ENCODE results near the gene ASIP. TPM values are rescaled to one million over a fixed set of nuclear protein-coding genes. Genes with fewer than 3 reads are reported as not detected.
A peak's percentile ranks its signal among the peaks of the same experiment; 100 is the strongest.

Gene ASIP
- total RNA-seq, 4 donors from 2014 or later = 0.72 to 2.0 (median 0.83) TPM; not detected in 1

- intact Hi-C loops (cut with DNase I; ENCODE audit: low total_unique reads) = no loop called here
These were observed 27.8 kb downstream of the ASIP start for GRCh38 chr20:34268851-34269636.

DNA sequence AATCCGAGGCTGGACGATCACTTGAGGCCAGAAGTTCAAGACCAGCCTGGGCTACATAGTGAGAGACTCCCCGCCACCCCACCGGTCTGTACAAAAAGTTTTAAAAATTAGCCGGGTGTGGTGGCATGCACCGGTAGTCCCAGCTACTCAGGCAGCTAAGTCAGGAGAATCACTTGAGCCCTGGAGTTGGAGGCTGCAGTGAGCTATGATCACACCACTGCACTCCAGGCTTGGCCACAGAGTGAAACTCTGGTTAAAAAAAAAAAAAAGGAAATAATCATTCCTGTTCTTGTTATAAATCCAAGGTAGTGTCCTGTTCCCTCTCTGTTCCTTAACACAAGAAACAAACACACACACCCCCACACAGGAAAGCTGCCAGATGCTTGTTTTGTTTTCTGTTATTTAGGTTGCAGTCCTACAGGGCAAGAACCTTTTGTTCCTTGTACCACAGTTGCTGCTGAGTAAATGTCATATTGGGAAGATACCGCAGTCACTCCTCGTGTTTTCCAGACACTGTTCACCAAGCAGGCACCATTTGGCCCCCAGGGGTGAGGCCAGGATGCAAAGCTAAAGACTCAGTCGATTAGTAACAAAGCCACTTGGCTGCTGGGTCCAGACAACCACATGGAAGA lies 28.9 kb downstream of the ASIP start:
- WGBS, 2 donors = 79 to 80% methylated on average over 9 of the region's 9 CpGs
- no peak for TF ChIP-seq POLR2A (IDR thresholded peaks at IDR 0.05)
- TF ChIP-seq, protein P1, sequence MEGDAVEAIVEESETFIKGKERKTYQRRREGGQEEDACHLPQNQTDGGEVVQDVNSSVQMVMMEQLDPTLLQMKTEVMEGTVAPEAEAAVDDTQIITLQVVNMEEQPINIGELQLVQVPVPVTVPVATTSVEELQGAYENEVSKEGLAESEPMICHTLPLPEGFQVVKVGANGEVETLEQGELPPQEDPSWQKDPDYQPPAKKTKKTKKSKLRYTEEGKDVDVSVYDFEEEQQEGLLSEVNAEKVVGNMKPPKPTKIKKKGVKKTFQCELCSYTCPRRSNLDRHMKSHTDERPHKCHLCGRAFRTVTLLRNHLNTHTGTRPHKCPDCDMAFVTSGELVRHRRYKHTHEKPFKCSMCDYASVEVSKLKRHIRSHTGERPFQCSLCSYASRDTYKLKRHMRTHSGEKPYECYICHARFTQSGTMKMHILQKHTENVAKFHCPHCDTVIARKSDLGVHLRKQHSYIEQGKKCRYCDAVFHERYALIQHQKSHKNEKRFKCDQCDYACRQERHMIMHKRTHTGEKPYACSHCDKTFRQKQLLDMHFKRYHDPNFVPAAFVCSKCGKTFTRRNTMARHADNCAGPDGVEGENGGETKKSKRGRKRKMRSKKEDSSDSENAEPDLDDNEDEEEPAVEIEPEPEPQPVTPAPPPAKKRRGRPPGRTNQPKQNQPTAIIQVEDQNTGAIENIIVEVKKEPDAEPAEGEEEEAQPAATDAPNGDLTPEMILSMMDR (IDR thresholded peaks at IDR 0.05) = no peak
- intact Hi-C loops (cut with DNase I; ENCODE audit: low total_unique reads) = no loop called here
- no peak overlapping the region for H3K4me3 ChIP-seq (ENCODE audit: low read depth, poor library complexity, severe bottlenecking)
- DNase-seq (ENCODE audit: low spot score in 2 of 2) = peak in 1 of 2 donors; percentile 88

More at GRCh38 chr20:34268851-34269636, 27.8 kb downstream of the ASIP start:
- TF ChIP-seq POLR2A (IDR thresholded peaks at IDR 0.05) = no peak
- TF ChIP-seq, protein P1 (IDR thresholded peaks at IDR 0.05) = no peak
- peak overlapping the region; percentile 16 for H3K4me3 ChIP-seq (ENCODE audit: low read depth, poor library complexity, severe bottlenecking)
- DNase-seq (ENCODE audit: low spot score in 2 of 2) = no peak
- 11 to 20% methylated on average over 25 to 58 of the region's 58 CpGs for WGBS, 2 donors

GRCh38 chr20:34271956-34272355 lies 30.7 kb downstream of the ASIP start:
- no peak overlapping the region for H3K4me3 ChIP-seq (ENCODE audit: low read depth, poor library complexity, severe bottlenecking)
- WGBS, 2 donors = 69% methylated on average over 2 of the region's 2 CpGs
- DNase-seq (ENCODE audit: low spot score in 2 of 2) = peak in 1 of 2 donors; percentile 44
- TF ChIP-seq, protein P1 (IDR thresholded peaks at IDR 0.05) = no peak
- no peak for TF ChIP-seq POLR2A (IDR thresholded peaks at IDR 0.05)
- intact Hi-C loops (cut with DNase I; ENCODE audit: low total_unique reads) = no loop called here

- intact Hi-C loops (cut with DNase I; ENCODE audit: low total_unique reads) = no loop called here
- TF ChIP-seq POLR2A (IDR thresholded peaks at IDR 0.05) = no peak
- TF ChIP-seq, protein P1 (IDR thresholded peaks at IDR 0.05) = no peak
- DNase-seq (ENCODE audit: low spot score in 2 of 2) = no peak
- 97 to 99% methylated on average over 7 of the region's 7 CpGs for WGBS, 2 donors
- no peak overlapping the region for H3K4me3 ChIP-seq (ENCODE audit: low read depth, poor library complexity, severe bottlenecking)
These were observed 33.5 kb downstream of the ASIP start for GRCh38 chr20:34274694-34275093.

DNA sequence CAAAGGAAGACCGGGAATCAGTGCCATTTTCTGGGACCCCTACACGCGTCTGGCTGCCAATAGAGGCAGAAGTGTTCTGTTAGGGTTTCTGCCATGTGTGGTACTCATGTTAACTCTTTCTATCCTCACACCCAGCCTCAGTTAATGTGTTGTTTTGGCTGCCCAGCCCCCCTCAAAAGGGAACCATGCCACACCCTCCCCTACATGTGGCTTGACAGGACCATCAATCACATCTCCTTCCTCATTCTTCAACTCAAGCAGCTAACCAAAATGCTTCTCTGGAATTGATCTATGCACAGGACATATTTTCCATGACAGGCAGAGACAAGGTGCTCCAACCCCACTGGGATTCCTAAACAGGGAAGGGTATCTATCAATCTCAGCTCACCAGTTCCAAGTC lies 40.0 kb downstream of the ASIP start:
- no peak for DNase-seq (ENCODE audit: low spot score in 2 of 2)
- 85 to 91% methylated on average over 3 of the region's 3 CpGs for WGBS, 2 donors
- TF ChIP-seq, protein P1 (IDR thresholded peaks at IDR 0.05) = no peak
- no peak for TF ChIP-seq POLR2A (IDR thresholded peaks at IDR 0.05)
- intact Hi-C loops (cut with DNase I; ENCODE audit: low total_unique reads) = no loop called here
- no peak overlapping the region for H3K4me3 ChIP-seq (ENCODE audit: low read depth, poor library complexity, severe bottlenecking)
